Cardiac fibroblast (primary cell): ENCODE measurements around the gene PLCZ1.
A peak's percentile ranks its signal among the peaks of the same experiment; 100 is the strongest.

ENCODE experiments used
- DNase-seq, 2 donors: peaks; one replicate each; pipeline versions ENCODE4 v3.0.0 to v3.0.0-alpha.2; 2010; ENCODE audit warnings: low read depth in 2 of 2
- H3K4me3 ChIP-seq, 2 donors: replicated peaks in 1 of 2; 1 replicate in 1 of 2; 2 replicates in 1 of 2; pipeline ENCODE4 v1.5.1; 2011; ENCODE audit warnings: low read depth in 2 of 2, low read length in 2 of 2, mild to moderate bottlenecking in 2 of 2, moderate library complexity in 1 of 2
- TF ChIP-seq, protein P1 (sequence below): IDR thresholded peaks from one replicate; pipeline ENCODE4 v1.5.1; 2011; ENCODE audit warnings: low read depth, mild to moderate bottlenecking, low read length, inconsistent platforms

Gene PLCZ1

DNA sequence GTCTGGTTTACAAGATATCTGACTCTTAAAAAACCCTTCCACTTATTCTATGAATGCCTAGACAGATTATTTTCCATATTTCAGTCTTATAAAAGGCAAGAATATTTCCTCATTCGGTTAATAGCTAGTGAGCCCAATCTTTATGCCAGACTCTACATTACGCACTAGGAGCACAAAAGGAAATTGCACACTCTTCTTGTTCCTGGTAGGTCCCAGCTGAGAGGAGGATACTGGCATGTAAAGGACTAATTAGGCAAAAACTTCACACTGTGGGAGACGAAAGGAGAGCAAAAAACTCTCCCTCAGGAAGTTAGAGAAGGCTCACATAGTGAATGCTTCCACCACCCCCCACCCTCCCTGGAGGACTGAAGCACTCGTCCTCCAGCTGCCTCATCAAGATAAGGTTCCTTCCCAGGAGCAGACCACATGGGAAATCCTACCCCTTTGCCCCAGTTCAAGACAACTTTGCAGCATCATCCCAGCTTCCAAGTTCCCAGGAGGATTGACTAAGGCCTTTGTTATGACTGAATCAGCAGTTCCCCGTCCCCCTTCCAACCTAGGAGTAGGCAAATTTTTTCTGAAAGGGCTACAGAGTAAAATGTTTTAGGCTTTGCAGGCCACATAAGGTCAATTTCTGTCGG, 14.6 kb upstream of the PLCZ1 start:
- TF ChIP-seq, protein P1, sequence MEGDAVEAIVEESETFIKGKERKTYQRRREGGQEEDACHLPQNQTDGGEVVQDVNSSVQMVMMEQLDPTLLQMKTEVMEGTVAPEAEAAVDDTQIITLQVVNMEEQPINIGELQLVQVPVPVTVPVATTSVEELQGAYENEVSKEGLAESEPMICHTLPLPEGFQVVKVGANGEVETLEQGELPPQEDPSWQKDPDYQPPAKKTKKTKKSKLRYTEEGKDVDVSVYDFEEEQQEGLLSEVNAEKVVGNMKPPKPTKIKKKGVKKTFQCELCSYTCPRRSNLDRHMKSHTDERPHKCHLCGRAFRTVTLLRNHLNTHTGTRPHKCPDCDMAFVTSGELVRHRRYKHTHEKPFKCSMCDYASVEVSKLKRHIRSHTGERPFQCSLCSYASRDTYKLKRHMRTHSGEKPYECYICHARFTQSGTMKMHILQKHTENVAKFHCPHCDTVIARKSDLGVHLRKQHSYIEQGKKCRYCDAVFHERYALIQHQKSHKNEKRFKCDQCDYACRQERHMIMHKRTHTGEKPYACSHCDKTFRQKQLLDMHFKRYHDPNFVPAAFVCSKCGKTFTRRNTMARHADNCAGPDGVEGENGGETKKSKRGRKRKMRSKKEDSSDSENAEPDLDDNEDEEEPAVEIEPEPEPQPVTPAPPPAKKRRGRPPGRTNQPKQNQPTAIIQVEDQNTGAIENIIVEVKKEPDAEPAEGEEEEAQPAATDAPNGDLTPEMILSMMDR = no peak
- peak; percentile 94 to 96 for DNase-seq
- no peak overlapping the region for H3K4me3 ChIP-seq

DNA sequence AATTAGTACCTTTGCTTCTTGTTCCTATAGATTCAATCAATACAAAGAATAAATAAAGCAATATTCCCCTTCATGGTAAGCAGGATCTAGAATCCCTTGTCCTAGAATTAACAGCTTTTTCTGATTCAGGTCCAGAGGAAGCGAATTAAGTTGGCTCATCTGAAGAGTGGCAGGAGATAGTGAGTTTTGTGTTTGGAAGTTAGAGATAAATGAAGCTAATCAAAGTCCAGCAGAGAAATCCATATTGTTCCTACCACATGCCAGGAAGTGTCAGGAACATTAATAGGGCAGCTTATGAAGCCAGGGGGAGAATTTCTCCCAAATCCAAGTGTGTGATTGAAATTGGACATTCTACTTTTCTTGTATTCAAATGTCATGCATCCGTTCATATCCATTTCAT, 14.1 kb upstream of the PLCZ1 start:
- TF ChIP-seq, protein P1 = no peak

DNA sequence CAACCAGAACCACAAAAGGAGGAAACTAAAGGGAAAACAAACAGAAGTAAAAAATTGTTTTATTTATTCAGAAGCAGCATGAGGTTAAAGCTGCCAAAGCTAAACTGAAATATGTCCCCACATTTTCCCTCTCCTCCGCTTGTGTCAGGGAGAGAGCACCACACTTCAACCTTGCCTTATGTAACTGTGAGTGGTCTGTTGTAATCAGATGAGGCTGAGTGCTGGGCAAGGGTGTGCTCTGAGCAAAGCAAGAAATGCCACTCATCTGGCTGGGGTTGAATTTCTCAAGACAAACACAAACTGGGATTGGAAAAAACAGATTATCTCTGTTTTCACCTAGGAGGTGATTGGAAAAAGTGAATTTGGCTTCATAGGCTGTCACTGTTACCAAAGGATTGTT, 12.3 kb upstream of the PLCZ1 start:
- no peak overlapping the region for H3K4me3 ChIP-seq
- peak; percentile 33 to 54 for DNase-seq
- TF ChIP-seq, protein P1 = no peak

More for the DNA sequence above, 14.1 kb upstream of the PLCZ1 start:
- no peak overlapping the region for H3K4me3 ChIP-seq
- DNase-seq = no peak

DNA sequence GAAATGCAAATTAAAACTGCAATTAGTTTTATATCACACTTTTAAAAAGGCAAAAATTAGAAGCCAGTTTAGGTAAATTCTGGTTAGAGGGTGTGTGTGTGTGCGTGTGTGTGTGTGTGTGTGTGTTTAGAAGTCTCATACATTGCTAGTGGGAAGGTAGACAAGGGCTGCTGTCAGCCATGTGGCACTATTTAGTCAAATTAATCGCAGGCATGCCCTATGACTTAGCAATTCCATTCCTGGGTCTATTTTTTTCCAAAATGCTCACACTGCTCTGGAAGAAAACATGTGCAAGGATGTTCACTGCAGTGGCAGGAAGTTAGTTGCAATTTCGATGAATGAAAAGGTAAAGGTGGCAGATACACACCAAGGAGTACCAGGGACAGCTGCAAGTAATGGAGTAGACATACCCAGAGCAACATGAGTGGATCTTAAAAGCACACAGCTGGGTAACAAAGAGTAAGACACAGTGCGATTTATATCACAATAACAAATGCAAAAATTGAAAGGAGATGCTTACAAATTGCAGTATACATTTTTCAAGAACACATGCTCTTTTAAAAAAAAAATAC, 11.7 kb upstream of the PLCZ1 start:
- no peak for DNase-seq
- TF ChIP-seq, protein P1 = no peak
- no peak overlapping the region for H3K4me3 ChIP-seq

DNA sequence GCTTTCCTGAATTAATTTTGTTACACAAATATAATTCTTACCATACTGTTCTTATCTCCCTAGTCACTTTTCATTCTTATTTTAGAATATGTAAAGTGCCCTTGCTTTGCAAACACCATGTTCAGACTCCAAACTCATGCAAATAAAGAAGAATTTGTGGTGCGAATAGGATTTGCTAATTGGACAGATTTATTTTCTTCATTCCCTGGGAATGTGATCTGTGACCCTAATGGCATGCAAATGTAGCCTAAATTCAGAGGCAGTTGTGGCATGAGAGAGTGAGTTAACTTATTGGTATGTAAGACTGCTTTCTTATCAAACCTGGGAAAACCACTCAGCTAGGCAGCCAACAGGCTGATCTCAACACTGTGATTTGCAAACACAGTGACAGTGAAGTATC, 10.1 kb upstream of the PLCZ1 start:
- H3K4me3 ChIP-seq = no peak overlapping the region
- TF ChIP-seq, protein P1 = no peak
- DNase-seq = peak; percentile 89 to 91

DNA sequence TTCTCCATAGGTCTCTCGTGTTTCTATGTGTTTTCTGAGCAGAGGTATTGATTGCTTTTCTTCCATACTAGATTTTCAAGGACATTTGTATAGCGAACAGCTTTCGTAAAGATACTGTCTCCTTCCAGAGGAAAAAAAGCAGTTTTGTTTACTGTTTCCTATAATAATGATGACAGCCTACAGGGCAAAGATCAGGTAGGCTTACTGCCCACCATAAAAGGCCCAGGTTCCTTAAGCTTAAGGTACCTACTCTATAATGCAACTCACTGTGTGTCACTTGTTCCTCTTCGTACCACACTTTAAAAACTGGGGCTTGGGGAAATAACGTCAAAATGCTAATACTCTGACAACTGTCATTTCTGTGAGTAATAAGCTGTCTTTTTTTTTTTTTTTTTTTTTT, 6.7 kb downstream of the PLCZ1 start:
- H3K4me3 ChIP-seq = no peak overlapping the region
- DNase-seq = no peak
- TF ChIP-seq, protein P1 = no peak
